Measurements from ENCODE around the gene MAP1LC3B.

- no peak for TF ChIP-seq CTCF (IDR thresholded peaks at IDR 0.05; ENCODE audit: low read length)
- no peak for TF ChIP-seq EZH2phosphoT487 (IDR thresholded peaks at IDR 0.05; ENCODE audit: low read length)
- TF ChIP-seq EZH2 (optimal IDR thresholded peaks at IDR 0.05; ENCODE audit: low read depth, low read length): no peak
Observed at GRCh38 chr16:87410968-87411367, 18.8 kb downstream of the MAP1LC3B start.

Measured in MM.1S (cell line).